ENCODE data around the gene GRIK4.

Gene GRIK4

GRCh38 chr11:121035780-121036179, 524.2 kb downstream of the GRIK4 start:
- DNase-seq (ENCODE audit: extremely low read depth, low read depth), result no peak
- TF ChIP-seq CTCF (IDR thresholded peaks at IDR 0.05; ENCODE audit: low read depth, low read length), result no peak

- no peak for TF ChIP-seq CTCF (IDR thresholded peaks at IDR 0.05; ENCODE audit: low read depth, low read length)
- no peak for DNase-seq (ENCODE audit: extremely low read depth, low read depth)
These were observed 525.5 kb downstream of the GRIK4 start for GRCh38 chr11:121037016-121037415.
